B cell (primary cell): ENCODE results near the gene MDK. TPM values are rescaled to one million over a fixed set of nuclear protein-coding genes. Genes with fewer than 3 reads are reported as not detected.

ENCODE experiments used
- ATAC-seq: fragments of 200-7000 bp; cut with Tn5 transposase; one replicate; pipeline ENCODE4 v1.10.0; 2021; ENCODE audit warnings: low read depth, mild to moderate bottlenecking, moderate number of reproducible peaks, moderate library complexity
- CTCF ChIA-PET: fragments of 350-600 bp; sonication (Branson Sonifier 250); formaldehyde crosslinking; loops from one replicate; lab custom pipeline; 2021; ENCODE audit warnings: antibody characterized with exemption, inconsistent platforms; lab: Charles Lee
- POLR2A ChIA-PET: fragments of 350-600 bp; sonication (Branson Sonifier 250); formaldehyde crosslinking; loops from one replicate; lab custom pipeline; 2021; ENCODE audit warnings: antibody characterized with exemption; lab: Charles Lee
- DNase-seq: peaks from one replicate; pipeline ENCODE4 v3.0.0; 2013
- H2AFZ ChIP-seq: 2 replicates; pipeline ENCODE4 v1.6.1; 2012; ENCODE audit warnings: mild to moderate bottlenecking, low read depth, low read length; ENCODE audit not compliant: insufficient read depth, poor library complexity, severe bottlenecking
- H3K27ac ChIP-seq, 2 donors: 1 replicate in 1 of 2; 2 replicates in 1 of 2; pipeline ENCODE4 v1.5.1; 2012 to 2013; ENCODE audit warnings: low read length in 2 of 2, mild to moderate bottlenecking in 2 of 2, moderate library complexity in 1 of 2
- H3K27me3 ChIP-seq, 4 experiments: fragments of 200-600 bp in 1 of 4; sonication (generic) in 1 of 4; replicated peaks in 1 of 4; 1 replicate in 2 of 4; 2 replicates in 2 of 4; pipeline versions ENCODE4 v1.6.1 to v1.7.0; 2013 to 2016; ENCODE audit warnings: low read length in 3 of 4, mild to moderate bottlenecking in 2 of 4, mixed read lengths in 1 of 4, moderate library complexity in 1 of 4; ENCODE audit not compliant: insufficient read depth in 4 of 4, control insufficient read depth in 3 of 4; ENCODE audit errors: control extremely low read depth in 1 of 4
- H3K36me3 ChIP-seq, 2 experiments: replicated peaks in 1 of 2; 1 replicate in 1 of 2; 2 replicates in 1 of 2; pipeline versions ENCODE4 v1.6.1 to v1.7.1; 2013; ENCODE audit warnings: low read length in 1 of 2; ENCODE audit not compliant: insufficient read depth in 2 of 2, control insufficient read depth in 1 of 2; ENCODE audit errors: control extremely low read depth in 1 of 2, extremely low read depth in 1 of 2
- H3K4me1 ChIP-seq, 2 donors: fragments of 200-600 bp in 1 of 2; sonication (generic) in 1 of 2; 1 replicate in 1 of 2; 2 replicates in 1 of 2; pipeline versions ENCODE4 v1.5.1 to v1.6.1; 2013 to 2017; ENCODE audit warnings: low read length in 2 of 2; ENCODE audit not compliant: control insufficient read depth in 2 of 2, insufficient read depth in 2 of 2
- H3K4me2 ChIP-seq: replicated peaks from 2 replicates; pipeline ENCODE3; 2012; ENCODE audit warnings: mild to moderate bottlenecking, low read depth, low read length; ENCODE audit not compliant: poor library complexity, severe bottlenecking
- H3K4me3 ChIP-seq, 5 experiments: fragments of 200-600 bp in 1 of 5; sonication (generic) in 1 of 5; 1 replicate in 3 of 5; 2 replicates in 2 of 5; pipeline versions ENCODE4 v1.5.1 to v1.7.0; 2011 to 2016; ENCODE audit warnings: low read length in 4 of 5, mild to moderate bottlenecking in 4 of 5, low read depth in 2 of 5, control low read depth in 1 of 5, moderate library complexity in 1 of 5; ENCODE audit not compliant: insufficient read depth in 1 of 5; ENCODE audit errors: control extremely low read depth in 1 of 5, extremely low read depth in 1 of 5
- H3K79me2 ChIP-seq: fragments of 200-600 bp; sonication (generic); one replicate; pipeline ENCODE4 v1.6.0; 2016; ENCODE audit warnings: low read length; ENCODE audit not compliant: control insufficient read depth, insufficient read depth
- H3K9ac ChIP-seq: fragments of 200-600 bp; sonication (generic); 2 replicates; pipeline ENCODE4 v1.6.1; 2017; ENCODE audit warnings: mild to moderate bottlenecking, low read length, moderate library complexity
- H3K9me3 ChIP-seq, 3 donors: one replicate each; pipeline versions ENCODE4 v1.6.1 to v1.7.1; 2013; ENCODE audit warnings: low read length in 2 of 3; ENCODE audit not compliant: control insufficient read depth in 2 of 3, insufficient read depth in 1 of 3; ENCODE audit errors: control extremely low read depth in 1 of 3
- H4K20me1 ChIP-seq: 2 replicates; pipeline ENCODE4 v1.6.0; 2012; ENCODE audit warnings: mild to moderate bottlenecking, low read length; ENCODE audit not compliant: insufficient read depth, control insufficient read depth, poor library complexity, severe bottlenecking
- H3K27ac Mint-ChIP-seq: one replicate; pipeline ENCODE4 v1.8.0; 2021; ENCODE audit warnings: mixed read lengths
- H3K27me3 Mint-ChIP-seq: one replicate; pipeline ENCODE4 v1.8.0; 2021; ENCODE audit warnings: mixed read lengths
- H3K4me1 Mint-ChIP-seq: one replicate; pipeline ENCODE4 v1.8.0; 2021; ENCODE audit warnings: mixed read lengths
- H3K4me3 Mint-ChIP-seq: one replicate; pipeline ENCODE4 v1.8.0; 2021; ENCODE audit warnings: mixed read lengths
- H3K9me3 Mint-ChIP-seq: one replicate; pipeline ENCODE4 v1.8.0; 2022; ENCODE audit warnings: mixed read lengths; ENCODE audit not compliant: insufficient read depth
- CTCF ChIP-seq: fragments of 200-600 bp; IDR thresholded peaks from one replicate; pipeline ENCODE4 v1.8.0; 2022; ENCODE audit warnings: antibody characterized with exemption, mild to moderate bottlenecking
- EZH2 ChIP-seq: IDR thresholded peaks from 2 replicates; pipeline ENCODE4 v1.6.1; 2012; ENCODE audit warnings: borderline replicate concordance, low read depth, mild to moderate bottlenecking, moderate library complexity, low read length; ENCODE audit not compliant: insufficient read depth, poor library complexity, severe bottlenecking
- WGBS: methylation state at CpG from one replicate; pipeline ENCODE4 v1.1.5; 2013; ENCODE audit warnings: missing lambda C conversion rate; ENCODE audit not compliant: insufficient coverage; 5-methylcytosine and 5-hydroxymethylcytosine counted together
- intact Hi-C: fragments of 100-400 bp; cut with micrococcal nuclease; formaldehyde crosslinking; loops from one replicate; pipeline ENCODE4 v1.10.0; 2022
- polyA plus RNA-seq: library from polyadenylated mRNA; depleted of rRNA; stranded (reverse); fragments of >200 nt; gene quantifications from 2 replicates; pipeline ENCODE4 v1.2.3, GENCODE V29; 2012
- total RNA-seq, 2 donors: library from RNA; stranded (reverse); fragments of 120-200 nt in 1 of 2; gene quantifications; 1 replicate in 1 of 2; 2 replicates in 1 of 2; pipeline versions ENCODE4 v1.2.3 to v1.2.4, GENCODE V29; 2013 to 2022

The MDK gene
- total and polyA plus RNA-seq, 2 donors (not counting 1 experiment from before 2014, with no cell fraction given): 1.5 to 2.6 TPM

GRCh38 chr11:46366260-46366659 is 15.2 kb upstream of the MDK start:
- Histone ChIP-seq H3K27me3 (no peaks in the 10 kb centered on the region), H3K4me2 (no peak overlapping the region), H4K20me1 (peaks cover 82% of the 10 kb centered on the region), H3K4me3 (no peak overlapping the region), H3K36me3 (peaks cover 0 to 10% of the 10 kb centered on the region in 2 experiments), H3K9me3 (no peaks in the 10 kb centered on the region), H3K4me1 (peaks cover 12 to 24% of the 10 kb centered on the region in 2 donors), H3K9ac (no peak overlapping the region), H3K79me2 (peaks cover 46% of the 10 kb centered on the region), H2AFZ (no peak overlapping the region), H3K27ac (no peak overlapping the region)
- Mint-ChIP-seq H3K27ac (no peak overlapping the region), H3K4me1 (peaks cover 24% of the 10 kb centered on the region), H3K27me3 (no peaks in the 10 kb centered on the region), H3K9me3 (no peaks in the 10 kb centered on the region), H3K4me3 (no peak overlapping the region)
- 98% methylated on average over 15 of the region's 22 CpGs for WGBS
- no peak for TF ChIP-seq CTCF
- TF ChIP-seq EZH2: no peak
- ATAC-seq (no peak), DNase-seq (no peak)
- CTCF ChIA-PET: interaction anchor here (1.2 to 3.5 kb wide), 4 partner anchors 15 to 252 kb away, joined by 4 to 18 read pairs (median 5); partner anchors contain the start of gene DGKZ
- intact Hi-C loops: no loop called here
- POLR2A ChIA-PET: no interaction called here

GRCh38 chr11:46366661-46367161 is 14.8 kb upstream of the MDK start:
- DNase-seq: no peak
- WGBS: 97% methylated on average over 31 of the region's 31 CpGs
- Histone ChIP-seq H3K79me2 (peaks cover 42% of the 10 kb centered on the region), H3K4me1 (peaks cover 9 to 19% of the 10 kb centered on the region in 2 donors), H3K27me3 (no peaks in the 10 kb centered on the region), H2AFZ (no peak overlapping the region), H4K20me1 (peaks cover 77% of the 10 kb centered on the region), H3K9me3 (no peaks in the 10 kb centered on the region), H3K4me3 (no peak overlapping the region), H3K4me2 (no peak overlapping the region), H3K36me3 (peaks cover 0 to 10% of the 10 kb centered on the region in 2 experiments), H3K9ac (no peak overlapping the region), H3K27ac (no peak overlapping the region)
- Mint-ChIP-seq H3K9me3 (no peaks in the 10 kb centered on the region), H3K4me3 (no peak overlapping the region), H3K4me1 (peaks cover 20% of the 10 kb centered on the region), H3K27me3 (no peaks in the 10 kb centered on the region), H3K27ac (no peak overlapping the region)
- POLR2A ChIA-PET: interaction anchor here (0.6 kb wide), 1 partner anchor 194 kb away, joined by 3 read pairs; no protein-coding TSS in a partner anchor
- TF ChIP-seq CTCF (no peak), EZH2 (no peak)
- ATAC-seq: no peak
- intact Hi-C loops: loop anchor here (1.0 kb wide), 2 partner anchors 19 to 127 kb away; partner anchors contain the start of gene DGKZ
- CTCF ChIA-PET: interaction anchor here (1.7 to 3.5 kb wide), 2 partner anchors 15 to 20 kb away, joined by 6 to 18 read pairs; partner anchors contain the start of gene DGKZ
